ENCODE data around the gene POLR3H. TPM values are rescaled to one million over a fixed set of nuclear protein-coding genes. Genes with fewer than 3 reads are reported as not detected.

POLR3H gene
- total RNA-seq, 2 donors from 2014 or later = 17.6 to 38.1 TPM

DNA sequence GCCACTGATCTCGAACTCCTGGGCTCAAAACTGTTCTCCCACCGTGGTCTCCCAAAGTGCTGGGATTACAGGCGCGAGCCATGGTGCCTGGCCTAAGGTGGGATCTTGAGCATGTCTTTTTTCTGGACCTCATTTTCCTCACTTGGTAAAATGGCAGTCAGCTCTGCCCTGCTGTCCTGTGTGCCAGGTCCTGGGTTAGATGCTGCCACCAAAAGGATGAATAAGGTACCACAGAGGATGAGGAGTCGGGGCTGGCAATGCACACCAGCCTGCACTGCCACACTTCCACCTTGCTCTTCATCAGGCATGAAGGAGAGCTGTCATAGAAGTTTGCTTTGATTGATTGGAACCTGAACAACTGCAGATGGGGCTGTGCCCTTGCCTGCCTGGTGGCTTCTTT, 43.1 kb downstream of the POLR3H start:
- Histone ChIP-seq H3K9me3 (no peaks in the 10 kb centered on the region), H3K4me1 (ENCODE audit: control insufficient read depth in 1 of 2, low read depth in 2 of 2) (peaks cover 12 to 22% of the 10 kb centered on the region in 2 donors), H3K4me3 (no peak overlapping the region), H3K36me3 (peaks cover 11% of the 10 kb centered on the region), H3K27ac (no peak overlapping the region), H3K27me3 (replicated peaks; ENCODE audit: insufficient read depth) (no peaks in the 10 kb centered on the region)
- TF ChIP-seq, protein P1, sequence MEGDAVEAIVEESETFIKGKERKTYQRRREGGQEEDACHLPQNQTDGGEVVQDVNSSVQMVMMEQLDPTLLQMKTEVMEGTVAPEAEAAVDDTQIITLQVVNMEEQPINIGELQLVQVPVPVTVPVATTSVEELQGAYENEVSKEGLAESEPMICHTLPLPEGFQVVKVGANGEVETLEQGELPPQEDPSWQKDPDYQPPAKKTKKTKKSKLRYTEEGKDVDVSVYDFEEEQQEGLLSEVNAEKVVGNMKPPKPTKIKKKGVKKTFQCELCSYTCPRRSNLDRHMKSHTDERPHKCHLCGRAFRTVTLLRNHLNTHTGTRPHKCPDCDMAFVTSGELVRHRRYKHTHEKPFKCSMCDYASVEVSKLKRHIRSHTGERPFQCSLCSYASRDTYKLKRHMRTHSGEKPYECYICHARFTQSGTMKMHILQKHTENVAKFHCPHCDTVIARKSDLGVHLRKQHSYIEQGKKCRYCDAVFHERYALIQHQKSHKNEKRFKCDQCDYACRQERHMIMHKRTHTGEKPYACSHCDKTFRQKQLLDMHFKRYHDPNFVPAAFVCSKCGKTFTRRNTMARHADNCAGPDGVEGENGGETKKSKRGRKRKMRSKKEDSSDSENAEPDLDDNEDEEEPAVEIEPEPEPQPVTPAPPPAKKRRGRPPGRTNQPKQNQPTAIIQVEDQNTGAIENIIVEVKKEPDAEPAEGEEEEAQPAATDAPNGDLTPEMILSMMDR (IDR thresholded peaks at IDR 0.05) = no peak
- DNase-seq (ENCODE audit: low spot score) = no peak
- no peak for ATAC-seq (ENCODE audit: insufficient number of reproducible peaks, low FRiP score, low read depth)

DNA sequence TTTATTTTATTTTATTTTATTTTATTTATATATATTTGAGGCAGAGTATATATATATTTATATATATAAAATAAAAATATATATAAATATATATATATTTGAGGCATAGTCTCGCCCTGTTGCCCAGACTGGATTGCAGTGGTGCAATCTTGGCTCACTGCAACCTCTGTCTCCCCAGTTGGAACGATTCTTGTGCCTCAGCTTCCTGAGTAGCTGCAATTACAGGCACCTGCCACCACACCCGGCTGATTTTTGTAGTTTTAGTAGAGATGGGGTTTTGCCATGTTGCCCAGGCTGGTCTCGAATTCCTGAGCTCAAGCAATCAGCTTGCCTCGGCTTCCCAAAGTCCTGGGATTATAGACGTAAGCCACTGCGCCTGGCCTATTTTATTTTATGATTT, 44.0 kb downstream of the POLR3H start:
- H3K4me1 ChIP-seq (ENCODE audit: control insufficient read depth in 1 of 2, low read depth in 2 of 2) = peaks cover 12 to 22% of the 10 kb centered on the region in 2 donors
- H3K27ac ChIP-seq = no peak overlapping the region
- peaks cover 11% of the 10 kb centered on the region for H3K36me3 ChIP-seq

DNA sequence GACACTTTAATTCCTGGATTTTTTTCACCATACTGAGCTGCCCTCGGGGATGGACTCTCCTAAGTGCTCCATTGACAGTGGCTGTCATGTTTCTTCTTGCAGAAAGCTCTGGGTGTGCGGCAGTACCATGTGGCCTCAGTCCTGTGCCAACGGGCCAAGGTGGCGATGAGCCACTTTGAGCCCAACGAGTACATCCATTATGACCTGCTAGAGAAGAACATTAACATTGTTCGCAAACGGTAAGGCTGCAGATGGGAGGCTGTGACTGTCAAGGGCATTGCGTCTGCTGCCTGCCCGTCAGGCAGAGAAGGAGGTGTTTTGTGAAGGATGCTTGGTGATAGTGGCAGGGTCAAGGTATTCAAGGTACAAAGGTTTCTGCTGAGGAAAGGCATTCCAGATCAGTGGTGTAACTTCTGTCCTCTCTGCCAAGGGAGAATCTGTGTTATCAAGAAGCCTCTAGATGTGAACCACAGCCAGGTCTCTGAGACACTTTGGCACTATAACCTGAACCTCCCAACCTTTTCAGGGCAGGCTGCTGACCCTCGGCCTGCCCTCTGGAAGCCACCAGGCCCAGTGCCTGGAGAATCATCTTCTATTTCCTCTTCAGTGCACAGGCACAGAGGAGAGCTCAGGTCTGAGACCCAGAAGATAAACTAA, 44.5 kb downstream of the POLR3H start:
- Histone ChIP-seq H3K4me3 (no peak overlapping the region), H3K9me3 (no peaks in the 10 kb centered on the region), H3K36me3 (peaks cover 11% of the 10 kb centered on the region), H3K27me3 (replicated peaks; ENCODE audit: insufficient read depth) (no peaks in the 10 kb centered on the region), H3K27ac (no peak overlapping the region), H3K4me1 (ENCODE audit: control insufficient read depth in 1 of 2, low read depth in 2 of 2) (peaks cover 10 to 20% of the 10 kb centered on the region in 2 donors)
- TF ChIP-seq, protein P1 (IDR thresholded peaks at IDR 0.05) = no peak
- DNase-seq (ENCODE audit: low spot score) = no peak
- no peak for ATAC-seq (ENCODE audit: insufficient number of reproducible peaks, low FRiP score, low read depth)

More for the DNA sequence above, 44.0 kb downstream of the POLR3H start:
- H3K9me3 ChIP-seq = no peaks in the 10 kb centered on the region
- DNase-seq (ENCODE audit: low spot score) = no peak
- H3K4me3 ChIP-seq = no peak overlapping the region
- TF ChIP-seq, protein P1 (IDR thresholded peaks at IDR 0.05) = no peak
- H3K27me3 ChIP-seq (replicated peaks; ENCODE audit: insufficient read depth) = no peaks in the 10 kb centered on the region
- no peak for ATAC-seq (ENCODE audit: insufficient number of reproducible peaks, low FRiP score, low read depth)

DNA sequence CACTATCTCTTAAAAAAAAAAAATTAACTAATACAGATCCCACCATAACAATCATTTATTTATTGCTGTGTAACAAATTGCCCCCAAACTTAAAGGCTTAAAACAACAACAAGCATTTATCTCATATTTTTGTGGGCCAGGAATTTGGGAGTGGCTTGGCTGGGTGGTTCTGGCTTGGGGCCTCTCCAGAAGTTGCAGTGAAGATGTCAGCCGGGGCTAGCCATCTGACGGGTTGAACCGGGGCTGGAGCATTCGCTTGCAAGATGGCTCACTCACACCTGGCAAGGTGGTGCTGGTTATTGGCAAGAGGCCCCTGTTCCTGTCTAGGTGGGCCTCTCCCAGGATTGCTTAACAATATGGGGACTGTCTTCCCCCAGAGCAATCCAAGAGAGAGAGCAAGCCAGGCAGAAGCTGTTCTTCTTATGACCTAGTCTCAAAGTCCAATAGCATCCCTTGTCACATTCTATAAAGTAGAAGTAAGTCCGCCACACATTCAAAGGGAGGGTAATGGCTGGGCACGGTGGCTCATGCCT, 45.9 kb downstream of the POLR3H start:
- no peaks in the 10 kb centered on the region for H3K27me3 ChIP-seq (replicated peaks; ENCODE audit: insufficient read depth)
- ATAC-seq (ENCODE audit: insufficient number of reproducible peaks, low FRiP score, low read depth) = no peak
- TF ChIP-seq, protein P1 (IDR thresholded peaks at IDR 0.05) = no peak
- H3K4me3 ChIP-seq = no peak overlapping the region
- no peak overlapping the region for H3K27ac ChIP-seq
- H3K36me3 ChIP-seq = peaks cover 11% of the 10 kb centered on the region
- H3K9me3 ChIP-seq = no peaks in the 10 kb centered on the region
- peaks cover 0 to 8% of the 10 kb centered on the region in 2 donors for H3K4me1 ChIP-seq (ENCODE audit: control insufficient read depth in 1 of 2, low read depth in 2 of 2)
- no peak for DNase-seq (ENCODE audit: low spot score)

DNA sequence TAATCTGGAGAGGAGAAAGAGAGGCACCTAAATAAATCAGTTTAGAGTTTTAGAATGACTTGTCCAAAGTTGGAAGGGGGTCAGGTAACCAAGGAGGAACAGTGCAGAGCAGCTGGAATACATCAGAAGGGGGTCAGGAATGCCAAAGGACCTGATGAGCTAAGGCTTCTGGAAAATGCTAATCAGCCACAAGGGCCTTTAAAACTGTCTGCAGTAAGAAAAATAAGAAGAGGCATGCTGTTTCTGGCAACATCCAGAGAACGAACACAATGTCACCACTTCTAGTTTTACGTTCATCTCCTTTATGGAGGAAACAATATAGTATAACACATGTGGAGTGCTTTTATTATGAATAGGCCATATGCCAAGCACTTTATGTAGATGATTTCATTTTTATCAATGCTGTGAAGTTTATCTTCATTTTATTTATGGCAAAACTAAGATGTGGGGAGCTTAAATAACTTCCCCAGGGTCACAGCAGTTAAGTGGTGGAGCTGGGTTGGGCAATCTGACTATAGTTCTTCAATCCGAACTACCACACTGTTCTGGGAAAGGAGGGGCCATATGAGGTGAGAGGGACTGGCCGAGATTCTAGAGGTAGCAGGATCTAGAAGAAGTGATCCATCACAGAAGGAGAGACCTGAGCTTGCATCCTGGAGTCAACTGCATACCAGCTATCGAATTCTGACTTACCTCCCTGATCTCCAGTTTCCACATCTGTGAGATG, 52.7 kb downstream of the POLR3H start:
- no peak overlapping the region for H3K4me3 ChIP-seq
- H3K27ac ChIP-seq = peak overlapping the region in 1 of 2 donors; percentile 6
- no peaks in the 10 kb centered on the region for H3K27me3 ChIP-seq (replicated peaks; ENCODE audit: insufficient read depth)
- no peak for ATAC-seq (ENCODE audit: insufficient number of reproducible peaks, low FRiP score, low read depth)
- TF ChIP-seq, protein P1 (IDR thresholded peaks at IDR 0.05) = no peak
- no peaks in the 10 kb centered on the region for H3K36me3 ChIP-seq
- no peaks in the 10 kb centered on the region for H3K9me3 ChIP-seq
- no peak for DNase-seq (ENCODE audit: low spot score)
- H3K4me1 ChIP-seq (ENCODE audit: control insufficient read depth in 1 of 2, low read depth in 2 of 2) = peaks cover 0 to 41% of the 10 kb centered on the region in 2 donors
